Measurements from ENCODE around the gene CUX1. TPM values are rescaled to one million over a fixed set of nuclear protein-coding genes. Genes with fewer than 3 reads are reported as not detected.
A peak's percentile ranks its signal among the peaks of the same experiment; 100 is the strongest.

The CUX1 gene
- total RNA-seq, 1 experiment from 2014 or later: 64.3 TPM

GRCh38 chr7:101940151-101940550, 122.7 kb downstream of the CUX1 start (continued):
- no peak for TF ChIP-seq PRDM15 (CRISPR knock-in tag; IDR thresholded peaks at IDR 0.05)

- peak; percentile 35 for ATAC-seq
- Mint-ChIP-seq H3K4me3 (peak overlapping the region; percentile 41), H3K9me3 (peaks cover 4% of the 10 kb centered on the region), H3K27me3 (ENCODE audit: low read depth) (no peaks in the 10 kb centered on the region), H3K27ac (peak overlapping the region; percentile 94), H3K36me3 (peaks cover 7% of the 10 kb centered on the region), H3K4me1 (peaks cover 80% of the 10 kb centered on the region)
- DNase-seq (ENCODE audit: low spot score): peak; percentile 77
- POLR2A ChIA-PET: interaction anchor here (0.5 to 1.1 kb wide), 2 partner anchors 45 to 526 kb away, joined by 3 read pairs; no protein-coding TSS in a partner anchor
- TF ChIP-seq MYBL2 (CRISPR knock-in tag; IDR thresholded peaks at IDR 0.05): no peak
- TF ChIP-seq NFATC4 (CRISPR knock-in tag; IDR thresholded peaks at IDR 0.05): no peak
- TF ChIP-seq GTF2I (CRISPR knock-in tag; conservative IDR thresholded peaks at IDR 0.05): 0 out of 2 replicates have a peak, but pooled peaks have one; percentile 39
- TF ChIP-seq ZNF281 (CRISPR knock-in tag; IDR thresholded peaks at IDR 0.05): no peak
- TF ChIP-seq ZNF532 (CRISPR knock-in tag; IDR thresholded peaks at IDR 0.05; ENCODE audit: borderline replicate concordance): no peak
- no peak for TF ChIP-seq JAZF1 (CRISPR knock-in tag; IDR thresholded peaks at IDR 0.05)
- TF ChIP-seq ATF3 (CRISPR knock-in tag; conservative IDR thresholded peaks at IDR 0.05): no peak
- TF ChIP-seq ERG (CRISPR knock-in tag; IDR thresholded peaks at IDR 0.05): no peak
- no peak for TF ChIP-seq PRDM15 (CRISPR knock-in tag; IDR thresholded peaks at IDR 0.05)
- TF ChIP-seq MAX (CRISPR knock-in tag; IDR thresholded peaks at IDR 0.05): no peak
- TF ChIP-seq IRF1 (CRISPR knock-in tag; IDR thresholded peaks at IDR 0.05): no peak
- no peak for TF ChIP-seq CDX4 (CRISPR knock-in tag; IDR thresholded peaks at IDR 0.05; ENCODE audit: borderline replicate concordance)
- no peak for TF ChIP-seq NFYB (CRISPR knock-in tag; conservative IDR thresholded peaks at IDR 0.05; ENCODE audit: low read depth)
- TF ChIP-seq ZNF232 (CRISPR knock-in tag; IDR thresholded peaks at IDR 0.05): no peak
- TF ChIP-seq SMAD4 (CRISPR knock-in tag; IDR thresholded peaks at IDR 0.05): no peak
- 0 out of 2 replicates have a peak, but pooled peaks have one; percentile 58 for TF ChIP-seq MXD4 (CRISPR knock-in tag; IDR thresholded peaks at IDR 0.05; ENCODE audit: borderline replicate concordance)
- CTCF ChIA-PET: interaction anchor here (0.5 to 1.4 kb wide), 11 partner anchors 10 to 338 kb away, joined by 3 to 6 read pairs (median 3); no protein-coding TSS in a partner anchor
These were observed 123.4 kb downstream of the CUX1 start for GRCh38 chr7:101940830-101941229.
